Measurements from ENCODE around the gene RPL22. TPM values are rescaled to one million over a fixed set of nuclear protein-coding genes. Genes with fewer than 3 reads are reported as not detected.
A peak's percentile ranks its signal among the peaks of the same experiment; 100 is the strongest.

Gene RPL22
- total RNA-seq, 1 experiment from 2014 or later: 441 TPM

- DNase-seq (ENCODE audit: low spot score) (no peak), ATAC-seq (no peak)
- Mint-ChIP-seq H3K27ac (peak overlapping the region; percentile 84), H3K4me1 (peaks cover 38% of the 10 kb centered on the region), H3K27me3 (ENCODE audit: low read depth) (no peaks in the 10 kb centered on the region), H3K9me3 (no peaks in the 10 kb centered on the region), H3K36me3 (peaks cover 37% of the 10 kb centered on the region), H3K4me3 (peak overlapping the region; percentile 85)
- ChIA-PET CTCF (interaction anchor here (0.6 to 21.4 kb wide), 3 partner anchors 13 to 175 kb away, joined by 5 to 489 read pairs (median 114); partner anchors contain the start of gene RNF207), POLR2A (interaction anchor here (1.0 to 1.2 kb wide), 2 partner anchors 10 to 25 kb away, joined by 3 to 4 read pairs; no protein-coding TSS in a partner anchor)
- TF ChIP-seq HMGA2 (CRISPR knock-in tag; IDR thresholded peaks at IDR 0.05): no peak
Observed at GRCh38 chr1:6234502-6235295, 35.3 kb upstream of the RPL22 start.

GRCh38 chr1:6233376-6233775 lies 34.0 kb upstream of the RPL22 start:
- peak overlapping the region; percentile 76 for H3K27ac Mint-ChIP-seq
- peaks cover 26% of the 10 kb centered on the region for H3K4me1 Mint-ChIP-seq
- H3K36me3 Mint-ChIP-seq: peaks cover 38% of the 10 kb centered on the region
- H3K9me3 Mint-ChIP-seq: no peaks in the 10 kb centered on the region
- no peaks in the 10 kb centered on the region for H3K27me3 Mint-ChIP-seq (ENCODE audit: low read depth)
- ChIA-PET CTCF (interaction anchor here (9.2 to 21.4 kb wide), 2 partner anchors 14 to 27 kb away, joined by 114 to 489 read pairs; partner anchors contain the start of gene RNF207), POLR2A (no interaction called here)
- ATAC-seq (no peak), DNase-seq (ENCODE audit: low spot score) (no peak)
- H3K4me3 Mint-ChIP-seq: peak overlapping the region; percentile 12; the same call in 1 of the 2 replicates
- TF ChIP-seq, protein P1, sequence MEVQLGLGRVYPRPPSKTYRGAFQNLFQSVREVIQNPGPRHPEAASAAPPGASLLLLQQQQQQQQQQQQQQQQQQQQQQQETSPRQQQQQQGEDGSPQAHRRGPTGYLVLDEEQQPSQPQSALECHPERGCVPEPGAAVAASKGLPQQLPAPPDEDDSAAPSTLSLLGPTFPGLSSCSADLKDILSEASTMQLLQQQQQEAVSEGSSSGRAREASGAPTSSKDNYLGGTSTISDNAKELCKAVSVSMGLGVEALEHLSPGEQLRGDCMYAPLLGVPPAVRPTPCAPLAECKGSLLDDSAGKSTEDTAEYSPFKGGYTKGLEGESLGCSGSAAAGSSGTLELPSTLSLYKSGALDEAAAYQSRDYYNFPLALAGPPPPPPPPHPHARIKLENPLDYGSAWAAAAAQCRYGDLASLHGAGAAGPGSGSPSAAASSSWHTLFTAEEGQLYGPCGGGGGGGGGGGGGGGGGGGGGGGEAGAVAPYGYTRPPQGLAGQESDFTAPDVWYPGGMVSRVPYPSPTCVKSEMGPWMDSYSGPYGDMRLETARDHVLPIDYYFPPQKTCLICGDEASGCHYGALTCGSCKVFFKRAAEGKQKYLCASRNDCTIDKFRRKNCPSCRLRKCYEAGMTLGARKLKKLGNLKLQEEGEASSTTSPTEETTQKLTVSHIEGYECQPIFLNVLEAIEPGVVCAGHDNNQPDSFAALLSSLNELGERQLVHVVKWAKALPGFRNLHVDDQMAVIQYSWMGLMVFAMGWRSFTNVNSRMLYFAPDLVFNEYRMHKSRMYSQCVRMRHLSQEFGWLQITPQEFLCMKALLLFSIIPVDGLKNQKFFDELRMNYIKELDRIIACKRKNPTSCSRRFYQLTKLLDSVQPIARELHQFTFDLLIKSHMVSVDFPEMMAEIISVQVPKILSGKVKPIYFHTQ (CRISPR knock-in tag; IDR thresholded peaks at IDR 0.05): no peak
- TF ChIP-seq NFATC4 (CRISPR knock-in tag; IDR thresholded peaks at IDR 0.05) (no peak), TEAD4 (CRISPR knock-in tag; IDR thresholded peaks at IDR 0.05) (no peak), ESRRA (CRISPR knock-in tag; IDR thresholded peaks at IDR 0.05; ENCODE audit: borderline replicate concordance) (no peak), USF1 (CRISPR knock-in tag; IDR thresholded peaks at IDR 0.05) (no peak), ATF6 (CRISPR knock-in tag; IDR thresholded peaks at IDR 0.05) (no peak), NFE2L1 (CRISPR knock-in tag; IDR thresholded peaks at IDR 0.05) (no peak), ZNF396 (CRISPR knock-in tag; IDR thresholded peaks at IDR 0.05; ENCODE audit: borderline replicate concordance) (no peak), HMGA2 (CRISPR knock-in tag; IDR thresholded peaks at IDR 0.05) (no peak), TP53 (CRISPR knock-in tag; IDR thresholded peaks at IDR 0.05) (no peak), ZBTB21 (CRISPR knock-in tag; IDR thresholded peaks at IDR 0.05; ENCODE audit: borderline replicate concordance) (no peak)
- TF ChIP-seq, protein P2, sequence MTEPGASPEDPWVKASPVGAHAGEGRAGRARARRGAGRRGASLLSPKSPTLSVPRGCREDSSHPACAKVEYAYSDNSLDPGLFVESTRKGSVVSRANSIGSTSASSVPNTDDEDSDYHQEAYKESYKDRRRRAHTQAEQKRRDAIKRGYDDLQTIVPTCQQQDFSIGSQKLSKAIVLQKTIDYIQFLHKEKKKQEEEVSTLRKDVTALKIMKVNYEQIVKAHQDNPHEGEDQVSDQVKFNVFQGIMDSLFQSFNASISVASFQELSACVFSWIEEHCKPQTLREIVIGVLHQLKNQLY (CRISPR knock-in tag; IDR thresholded peaks at IDR 0.05): no peak

- CTCF ChIA-PET: interaction anchor here (1.1 to 1.9 kb wide), 5 partner anchors 10 to 40 kb away, joined by 3 to 8 read pairs (median 4); partner anchors contain the start of gene ICMT
- DNase-seq (ENCODE audit: low spot score) (no peak), ATAC-seq (no peak)
- H3K36me3 Mint-ChIP-seq: peaks cover 50% of the 10 kb centered on the region
- no peak overlapping the region for H3K4me3 Mint-ChIP-seq
- H3K27ac Mint-ChIP-seq: peak overlapping the region; percentile 60
- POLR2A ChIA-PET: interaction anchor here (0.9 kb wide), 1 partner anchor 19 kb away, joined by 3 read pairs; no protein-coding TSS in a partner anchor
- no peaks in the 10 kb centered on the region for H3K27me3 Mint-ChIP-seq (ENCODE audit: low read depth)
- H3K4me1 Mint-ChIP-seq: no peaks in the 10 kb centered on the region
- no peaks in the 10 kb centered on the region for H3K9me3 Mint-ChIP-seq
- TF ChIP-seq ZNF416 (CRISPR knock-in tag; IDR thresholded peaks at IDR 0.05): no peak
- TF ChIP-seq TEAD1 (CRISPR knock-in tag; IDR thresholded peaks at IDR 0.05): no peak
- no peak for TF ChIP-seq FOXP1 (CRISPR knock-in tag; IDR thresholded peaks at IDR 0.05; ENCODE audit: borderline replicate concordance)
- no peak for TF ChIP-seq MXD4 (CRISPR knock-in tag; IDR thresholded peaks at IDR 0.05; ENCODE audit: borderline replicate concordance)
- no peak for TF ChIP-seq HMGA2 (CRISPR knock-in tag; IDR thresholded peaks at IDR 0.05)
- no peak for TF ChIP-seq ZNF532 (CRISPR knock-in tag; IDR thresholded peaks at IDR 0.05; ENCODE audit: borderline replicate concordance)
- no peak for TF ChIP-seq ESRRA (CRISPR knock-in tag; IDR thresholded peaks at IDR 0.05; ENCODE audit: borderline replicate concordance)
- TF ChIP-seq CTCF (IDR thresholded peaks at IDR 0.05): no peak
Observed at GRCh38 chr1:6225651-6226050, 26.3 kb upstream of the RPL22 start.
